H1 (cell line): Measurements from ENCODE around the gene FITM1. TPM values are rescaled to one million over a fixed set of nuclear protein-coding genes. Genes with fewer than 3 reads are reported as not detected.

ENCODE experiments used
- CTCF ChIA-PET: fragments of 300-600 bp; sonication (Branson Sonifier 250); formaldehyde crosslinking; loops from one replicate; lab custom pipeline; 2021; ENCODE audit not compliant: partially characterized antibody; lab: Charles Lee
- POLR2A ChIA-PET: fragments of 300-600 bp; sonication (Branson Sonifier 250); formaldehyde crosslinking; loops from one replicate; lab custom pipeline; 2021; ENCODE audit warnings: inconsistent platforms; ENCODE audit not compliant: partially characterized antibody; lab: Charles Lee
- DNase-seq, 2 experiments: peaks; one replicate each; pipeline versions ENCODE4 v3.0.0 to v3.0.0-alpha.2; 2010 to 2022; ENCODE audit warnings: low spot score in 2 of 2, low read depth in 1 of 2, mixed read lengths in 1 of 2
- FAIRE-seq: peaks from 2 replicates; lab custom pipeline; 2011; peaks lifted over from hg19 to GRCh38; lab: Jason Lieb, UNC
- H2AFZ ChIP-seq: 2 replicates; pipeline ENCODE4 v1.8.1; 2012; ENCODE audit warnings: low read length, inconsistent platforms
- H2AK5ac ChIP-seq: 2 replicates; pipeline ENCODE4 v1.6.1; 2013; ENCODE audit warnings: low read depth, low read length
- H2BK120ac ChIP-seq: replicated peaks from 2 replicates; pipeline ENCODE3; 2013; ENCODE audit warnings: low read depth, low read length, inconsistent platforms
- H2BK12ac ChIP-seq: 2 replicates; pipeline ENCODE4 v1.6.1; 2013; ENCODE audit warnings: low read depth, low read length
- H2BK15ac ChIP-seq: 2 replicates; pipeline ENCODE4 v1.6.1; 2013; ENCODE audit warnings: low read length
- H2BK20ac ChIP-seq: 2 replicates; pipeline ENCODE4 v1.6.1; 2013; ENCODE audit warnings: low read length
- H2BK5ac ChIP-seq: 2 replicates; pipeline ENCODE4 v1.6.1; 2013; ENCODE audit warnings: low read depth, low read length
- H3K14ac ChIP-seq: 2 replicates; pipeline ENCODE4 v1.6.1; 2013; ENCODE audit warnings: inconsistent platforms; ENCODE audit not compliant: insufficient read length
- H3K18ac ChIP-seq: 2 replicates; pipeline ENCODE4 v1.6.1; 2013; ENCODE audit warnings: low read length; ENCODE audit errors: extremely low read depth
- H3K23ac ChIP-seq: 2 replicates; pipeline ENCODE4 v1.6.1; 2013; ENCODE audit warnings: inconsistent platforms; ENCODE audit not compliant: insufficient read length
- H3K23me2 ChIP-seq: 2 replicates; pipeline ENCODE4 v1.6.1; 2013; ENCODE audit warnings: low read depth, low read length
- H3K27ac ChIP-seq: 2 replicates; pipeline ENCODE4 v1.6.1; 2011; ENCODE audit warnings: low read depth, low read length, inconsistent platforms
- H3K27me3 ChIP-seq, 4 experiments: replicated peaks in 1 of 4; 1 replicate in 1 of 4; 2 replicates in 3 of 4; pipeline versions ENCODE4 v1.6.1 to v1.8.1; 2011 to 2013; ENCODE audit warnings: low read length in 3 of 4, mild to moderate bottlenecking in 3 of 4, inconsistent platforms in 2 of 4, mixed read lengths in 2 of 4, moderate library complexity in 1 of 4; ENCODE audit not compliant: control insufficient read depth in 3 of 4, insufficient read depth in 3 of 4; ENCODE audit errors: extremely low read depth in 1 of 4
- H3K36me3 ChIP-seq, 4 experiments: 2 replicates each; pipeline versions ENCODE4 v1.6.1 to v1.8.1; 2011 to 2013; ENCODE audit warnings: mild to moderate bottlenecking in 4 of 4, low read length in 3 of 4, moderate library complexity in 2 of 4, control low read depth in 1 of 4, inconsistent platforms in 1 of 4; ENCODE audit not compliant: insufficient read depth in 4 of 4, control insufficient read depth in 2 of 4
- H3K4ac ChIP-seq: replicated peaks from 2 replicates; pipeline ENCODE3; 2013; ENCODE audit warnings: low read length, low read depth, mixed read lengths, inconsistent platforms; ENCODE audit not compliant: insufficient read length
- H3K4me1 ChIP-seq, 4 experiments: replicated peaks in 1 of 4; 1 replicate in 1 of 4; 2 replicates in 3 of 4; pipeline versions ENCODE4 v1.6.1 to v1.8.1; 2011 to 2013; ENCODE audit warnings: low read length in 3 of 4, inconsistent platforms in 2 of 4, mixed read lengths in 1 of 4; ENCODE audit not compliant: insufficient read depth in 4 of 4, control insufficient read depth in 3 of 4
- H3K4me2 ChIP-seq, 2 experiments: 2 replicates each; pipeline versions ENCODE4 v1.6.1 to v1.8.1; 2011 to 2013; ENCODE audit warnings: low read depth in 2 of 2, low read length in 2 of 2, control low read depth in 1 of 2, inconsistent platforms in 1 of 2, mild to moderate bottlenecking in 1 of 2; ENCODE audit not compliant: insufficient read depth in 1 of 2
- H3K4me3 ChIP-seq, 4 experiments: fragments of 200-600, 300-600 bp in 1 of 4; sonication (generic), shearing (Covaris generic), sonication (Bioruptor Twin) in 1 of 4; 2 replicates each; pipeline versions ENCODE4 v1.5.1 to v1.8.1; 2011 to 2016; ENCODE audit warnings: low read length in 4 of 4, low read depth in 3 of 4, control low read depth in 2 of 4, inconsistent platforms in 2 of 4, mild to moderate bottlenecking in 2 of 4, mixed read lengths in 1 of 4, moderate library complexity in 1 of 4; ENCODE audit not compliant: insufficient read depth in 2 of 4; ENCODE audit errors: extremely low read depth in 1 of 4
- H3K56ac ChIP-seq: replicated peaks from 2 replicates; pipeline ENCODE3; 2013; ENCODE audit warnings: low read depth, mild to moderate bottlenecking, mixed read lengths, low read length, inconsistent platforms; ENCODE audit not compliant: insufficient read length
- H3K79me1 ChIP-seq: 2 replicates; pipeline ENCODE4 v1.6.1; 2013; ENCODE audit warnings: low read depth, low read length, control low read depth
- H3K79me2 ChIP-seq, 2 experiments: 2 replicates each; pipeline versions ENCODE4 v1.6.1 to v1.8.1; 2012 to 2013; ENCODE audit warnings: low read length in 2 of 2, mild to moderate bottlenecking in 2 of 2, inconsistent platforms in 1 of 2; ENCODE audit not compliant: insufficient read depth in 2 of 2, control insufficient read depth in 1 of 2
- H3K9ac ChIP-seq, 4 experiments: replicated peaks in 1 of 4; 1 replicate in 1 of 4; 2 replicates in 3 of 4; pipeline versions ENCODE4 v1.6.1 to v1.8.1; 2011 to 2013; ENCODE audit warnings: low read depth in 3 of 4, low read length in 3 of 4, control low read depth in 2 of 4, mild to moderate bottlenecking in 2 of 4, moderate library complexity in 2 of 4, inconsistent platforms in 1 of 4; ENCODE audit errors: extremely low read depth in 1 of 4
- H3K9me3 ChIP-seq, 2 experiments: 2 replicates each; pipeline versions ENCODE4 v1.6.1 to v1.8.1; 2012 to 2013; ENCODE audit warnings: mild to moderate bottlenecking in 2 of 2, moderate library complexity in 2 of 2, control low read depth in 1 of 2, inconsistent platforms in 1 of 2, low read depth in 1 of 2, low read length in 1 of 2, mixed read lengths in 1 of 2; ENCODE audit not compliant: insufficient read depth in 2 of 2
- H4K20me1 ChIP-seq, 2 experiments: replicated peaks in 1 of 2; 2 replicates each; pipeline versions ENCODE3 to v1.8.1; 2011 to 2013; ENCODE audit warnings: inconsistent platforms in 2 of 2, low read length in 2 of 2, mild to moderate bottlenecking in 1 of 2; ENCODE audit not compliant: insufficient read depth in 2 of 2, control insufficient read depth in 1 of 2
- H4K5ac ChIP-seq: 2 replicates; pipeline ENCODE4 v1.6.1; 2013; ENCODE audit warnings: low read length, low read depth, mixed read lengths, inconsistent platforms; ENCODE audit not compliant: insufficient read length
- H4K8ac ChIP-seq: 2 replicates; pipeline ENCODE4 v1.8.0; 2013; ENCODE audit warnings: mild to moderate bottlenecking, moderate library complexity, low read length, inconsistent platforms; ENCODE audit not compliant: insufficient read depth; ENCODE audit errors: extremely low read depth
- H4K91ac ChIP-seq: replicated peaks from 2 replicates; pipeline ENCODE3; 2013; ENCODE audit warnings: low read length, mixed read lengths, inconsistent platforms; ENCODE audit not compliant: insufficient read length
- BCL11A ChIP-seq, 2 experiments: IDR thresholded peaks; one replicate each; pipeline ENCODE4 v1.6.1; 2011; ENCODE audit warnings: low read depth in 2 of 2, low read length in 2 of 2, mild to moderate bottlenecking in 2 of 2
- GTF2F1 ChIP-seq: IDR thresholded peaks from 2 replicates; pipeline ENCODE4 v1.6.1; 2012; ENCODE audit warnings: low read depth, low read length, improper control_type of control experiment, borderline replicate concordance
- JUN ChIP-seq: IDR thresholded peaks from 2 replicates; pipeline ENCODE4 v1.6.1; 2011; ENCODE audit warnings: low read depth, mild to moderate bottlenecking, improper control_type of control experiment, low read length
- KDM5A ChIP-seq: fragments of 200-600 bp; IDR thresholded peaks from 2 replicates; pipeline ENCODE4 v1.7.1; 2012; ENCODE audit warnings: mild to moderate bottlenecking, low read length, inconsistent platforms, mixed read lengths
- RXRA ChIP-seq: IDR thresholded peaks from 2 replicates; pipeline ENCODE4 v1.6.1; 2011; ENCODE audit warnings: low read depth, mild to moderate bottlenecking, low read length, moderate library complexity; ENCODE audit not compliant: insufficient read depth
- YY1 ChIP-seq: IDR thresholded peaks from 2 replicates; pipeline ENCODE4 v1.6.1; 2011; ENCODE audit warnings: low read depth, mild to moderate bottlenecking, low read length
- WGBS, 2 experiments: shearing (Covaris generic) in 1 of 2; methylation state at CpG; one replicate each; pipeline versions ENCODE4 v1.1.6 to v1.1.7; 2013 to 2015; ENCODE audit warnings: low lambda C conversion rate in 2 of 2, mixed read lengths in 2 of 2, inconsistent platforms in 1 of 2, low coverage in 1 of 2, missing lambda C conversion rate in 1 of 2; ENCODE audit not compliant: insufficient replicate concordance in 2 of 2, insufficient coverage in 1 of 2, insufficient read length in 1 of 2; ENCODE audit errors: extremely low coverage in 1 of 2, missing lambda C conversion rate in 1 of 2; 5-methylcytosine and 5-hydroxymethylcytosine counted together
- polyA plus RNA-seq, 7 experiments: library from polyadenylated mRNA; depleted of rRNA in 3 of 7; stranded (reverse) in 5 of 7; unstranded in 2 of 7; fragments of >200 nt in 5 of 7; fragments of 200-250 nt in 2 of 7; gene quantifications; 1 replicate in 5 of 7; 2 replicates in 1 of 7; 4 replicates in 1 of 7; pipeline versions ENCODE4 v1.2.1 to v1.2.3, GENCODE V29; 2011 to 2013; ENCODE audit warnings: missing spikeins in 2 of 7, mixed read lengths in 2 of 7
- total RNA-seq: library from RNA; stranded (reverse); fragmentation: NEBNext Ultra II Directional; extraction: Animal tissue kit (Norgen Biotek cat#: 25700); gene quantifications from 2 replicates; pipeline ENCODE4 v1.2.1, GENCODE V29; 2021

FITM1 gene
- total and polyA plus RNA-seq, 2 of the 8 experiments (the other 6 are each of a cell fraction or from before 2014, with no cell fraction given): 0.53 to 0.76 TPM

- no peaks in the 10 kb centered on the region; a peak in 1 of 7 replicates for H3K27me3 ChIP-seq
- no peak overlapping the region for H3K23ac ChIP-seq
- no peak overlapping the region for H4K5ac ChIP-seq
- H3K23me2 ChIP-seq: 0 out of 2 replicates have a peak, but pooled peaks cover 2% of the 10 kb centered on the region
- H3K14ac ChIP-seq: no peak overlapping the region
- no peak overlapping the region for H3K27ac ChIP-seq
- H2BK5ac ChIP-seq: no peak overlapping the region
- no peaks in the 10 kb centered on the region for H3K9me3 ChIP-seq
- no peaks in the 10 kb centered on the region for H3K79me1 ChIP-seq
- peaks cover 26 to 48% (median 40%) of the 10 kb centered on the region in 4 experiments for H3K36me3 ChIP-seq
- ChIA-PET POLR2A (interaction anchor here (0.5 to 2.9 kb wide), 5 partner anchors 20 to 64 kb away, joined by 3 to 9 read pairs (median 4); no protein-coding TSS in a partner anchor), CTCF (interaction anchor here (0.6 to 1.5 kb wide), 3 partner anchors 9 to 49 kb away, joined by 3 to 5 read pairs (median 3); partner anchors contain the start of gene RNF31)
- no peak overlapping the region for H2BK12ac ChIP-seq
- WGBS, 2 experiments: 93% methylated on average over 12 of the region's 12 CpGs; no CpG with 5 or more reads in 1 of the 2 experiments
- H4K8ac ChIP-seq: no peak overlapping the region
- H3K9ac ChIP-seq: no peak overlapping the region
- H3K4me1 ChIP-seq: peaks cover 0 to 10% (median 2%) of the 10 kb centered on the region in 4 experiments; a peak in 3 of 7 replicates
- no peak overlapping the region for H2AK5ac ChIP-seq
- no peak overlapping the region for H2BK20ac ChIP-seq
- H3K56ac ChIP-seq: no peak overlapping the region
- no peaks in the 10 kb centered on the region for H3K79me2 ChIP-seq
- no peak overlapping the region for H4K91ac ChIP-seq
- no peak overlapping the region for H3K18ac ChIP-seq
- H3K4ac ChIP-seq: no peak overlapping the region
- no peak for DNase-seq
- peaks cover 2 to 13% of the 10 kb centered on the region in 2 experiments for H4K20me1 ChIP-seq
- H2AFZ ChIP-seq: no peak overlapping the region
- no peak for FAIRE-seq
- no peak overlapping the region for H2BK15ac ChIP-seq
- H2BK120ac ChIP-seq: no peak overlapping the region
- H3K4me2 ChIP-seq: no peak overlapping the region
- no peak overlapping the region for H3K4me3 ChIP-seq
- no peak for TF ChIP-seq YY1
- no peak for TF ChIP-seq JUN
- no peak for TF ChIP-seq BCL11A (IDR thresholded peaks at IDR 0.05; ENCODE audit: low read depth in 2 of 2, low read length in 2 of 2)
- TF ChIP-seq RXRA: no peak
- TF ChIP-seq GTF2F1: no peak
- no peak for TF ChIP-seq KDM5A
Observed at GRCh38 chr14:24157331-24157730, 26.9 kb downstream of the FITM1 start.
